Heart left ventricle (tissue), 16 donors: ENCODE data around the gene DBR1. TPM values are rescaled to one million over a fixed set of nuclear protein-coding genes. Genes with fewer than 3 reads are reported as not detected.

Experiments used
- ATAC-seq, 4 donors: fragments of 200-7000 bp; cut with Tn5 transposase; one replicate each; pipeline ENCODE4 v1.9.1; 2020 to 2022; ENCODE audit warnings: moderate library complexity in 4 of 4, mild to moderate bottlenecking in 3 of 4, moderate number of reproducible peaks in 1 of 4
- DNase-seq, 5 donors: peaks; one replicate each; pipeline ENCODE4 v3.0.0-alpha.2; 2020
- H3K27ac ChIP-seq, 12 donors: fragments of 200-600 bp; sonication (generic) in 4 of 12; one replicate each; pipeline versions ENCODE4 v1.5.0 to v1.8.0; 2016 to 2022; ENCODE audit warnings: mild to moderate bottlenecking in 2 of 12
- H3K27me3 ChIP-seq, 9 donors: fragments of 200-600 bp; sonication (generic) in 2 of 9; one replicate each; pipeline versions ENCODE4 v1.5.1 to v1.8.0; 2016 to 2022; ENCODE audit warnings: mild to moderate bottlenecking in 3 of 9
- H3K36me3 ChIP-seq, 9 donors: fragments of 200-600 bp; sonication (generic) in 2 of 9; one replicate each; pipeline versions ENCODE4 v1.5.0 to v1.8.0; 2018 to 2022; ENCODE audit warnings: mild to moderate bottlenecking in 2 of 9
- H3K4me1 ChIP-seq, 12 donors: fragments of 200-600 bp; sonication (generic) in 4 of 12; one replicate each; pipeline versions ENCODE4 v1.5.0 to v1.8.0; 2016 to 2022; ENCODE audit warnings: mild to moderate bottlenecking in 3 of 12
- H3K4me3 ChIP-seq, 12 donors: fragments of 200-600 bp; sonication (generic) in 4 of 12; one replicate each; pipeline versions ENCODE4 v1.5.0 to v1.8.0; 2017 to 2022; ENCODE audit warnings: mild to moderate bottlenecking in 9 of 12, moderate library complexity in 4 of 12
- H3K9me3 ChIP-seq, 12 donors: fragments of 200-600 bp; sonication (generic) in 4 of 12; one replicate each; pipeline versions ENCODE4 v1.5.0 to v1.8.0; 2016 to 2022; ENCODE audit warnings: mild to moderate bottlenecking in 1 of 12
- POLR2A ChIP-seq, 2 donors: fragments of 450-650 bp; IDR thresholded peaks; one replicate each; pipeline ENCODE4 v1.6.1; 2017; ENCODE audit warnings: antibody characterized with exemption in 2 of 2, mild to moderate bottlenecking in 2 of 2, moderate library complexity in 2 of 2
- WGBS, 4 donors: extraction: QIAGEN DNeasy Blood & Tissue Kit in 2 of 4; methylation state at CpG; one replicate each; pipeline versions ENCODE4 v1.1.5 to v1.1.7; 2013 to 2018; 5-methylcytosine and 5-hydroxymethylcytosine counted together
- intact Hi-C, 10 donors: fragments of 100-400 bp; cut with DNase I; formaldehyde crosslinking; loops; one replicate each; pipeline versions ENCODE4 v1.11.1 to v1.14.2; 2022
- polyA plus RNA-seq, 2 donors: library from polyadenylated mRNA; stranded (reverse); fragments of 200-250 nt; gene quantifications; one replicate each; pipeline ENCODE4 v1.2.3, GENCODE V29; 2013
- total RNA-seq, 9 donors: library from RNA; depleted of rRNA in 2 of 9; stranded (reverse); fragments of >200 nt in 2 of 9; fragmentation: NEBNext Ultra II Directional in 3 of 9; extraction: Animal tissue kit (Norgen Biotek cat#: 25700) in 3 of 9; gene quantifications; one replicate each; pipeline versions ENCODE4 v1.1.0 to v1.2.4, GENCODE V29; 2016 to 2023
- TF ChIP-seq, protein P1 (sequence below), 12 donors: fragments of 200-600 bp; sonication (generic) in 4 of 12; IDR thresholded peaks; one replicate each; pipeline versions ENCODE4 v1.5.0 to v1.8.0; 2018 to 2022; ENCODE audit warnings: antibody characterized with exemption in 12 of 12, mild to moderate bottlenecking in 5 of 12
- donor health status: ischemic (EF 13 %, LVEDD 7.1; RV severe dilation, severe dysfunction).
- donor health status: healthy with polysubstance abuse.
- donor health status: DM: no; HTN: yes; CAD: no.
- donor health status: DM: no; HTN: no; CAD: no.
- donor health status: ischemic (EF 25% LVEDD 6.9; RV normal size, moderate dysfunction).
- donor health status: ischemic (EF 25% LVEDD 5.7; RV mildly dilated, moderate dysfunction).
- donor health status: healthy.
- donor health status: DM: yes; HTN: yes; CAD: no.
- donor health status: ischemic (EF 35%, LVEDD 5.7; RV mildly dilated, moderate dysfunction).
- donor health status: nonischemic (EF 11% LVEDD 7.7; RV severe dilation, severe dysfunction).
- donor health status: DM: yes; HTN: yes; CAD: no.
- donor health status: PGD.
- donor health status: ischemic (EF 29% LVEDD 5.4; RV normal size, mild dysfunction).
- donor health status: nonischemic (EF 23%, LVEDD 6.1; RV moderate dilation, normal function).

DBR1 gene
- total and polyA plus RNA-seq, 11 donors, result 3.2 to 11.0 (median 7.9) TPM

DNA sequence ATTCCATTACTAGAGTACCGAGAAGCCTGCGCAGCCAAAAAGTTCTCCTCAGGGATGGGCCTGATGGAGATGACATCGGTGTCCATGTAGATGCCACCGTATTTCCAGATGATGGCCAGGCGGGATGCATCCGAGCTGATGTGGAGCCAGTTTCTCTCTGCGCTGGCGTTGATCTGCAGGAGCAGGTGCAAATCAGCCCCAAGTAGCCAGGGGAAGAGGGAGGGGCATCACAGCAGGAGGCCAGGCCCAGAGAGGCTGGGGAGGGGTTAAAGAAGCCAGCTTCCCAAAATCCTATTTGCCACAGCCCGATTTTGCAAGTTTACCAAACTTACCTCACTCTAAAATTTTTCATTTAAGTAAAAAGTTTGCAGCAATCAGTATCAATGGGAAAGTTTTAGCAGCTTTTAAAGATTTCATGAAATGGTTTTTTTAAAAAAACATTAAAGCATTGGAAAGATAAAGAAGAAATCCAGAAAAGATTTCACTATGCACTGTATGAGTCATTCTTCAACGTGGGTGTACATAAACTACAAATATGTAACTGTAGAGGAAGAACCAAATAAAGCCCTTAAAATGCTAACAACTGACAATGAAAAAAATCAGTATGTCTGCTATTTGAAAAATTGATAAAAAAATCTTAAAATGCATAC lies 49.9 kb downstream of the DBR1 start:
- no peak for DNase-seq
- Histone ChIP-seq H3K36me3 (no peaks in the 10 kb centered on the region), H3K9me3 (peaks cover 0 to 4% (median 0%) of the 10 kb centered on the region in 12 donors), H3K4me3 (no peak overlapping the region), H3K27ac (peak overlapping the region in 3 of 12 donors; percentile 15 to 73 (median 54)), H3K4me1 (peaks cover 0 to 27% (median 2%) of the 10 kb centered on the region in 12 donors), H3K27me3 (no peaks in the 10 kb centered on the region)
- ATAC-seq, result peak in 1 of 4 donors; percentile 59
- intact Hi-C loops, result no loop called here
- TF ChIP-seq, protein P1, sequence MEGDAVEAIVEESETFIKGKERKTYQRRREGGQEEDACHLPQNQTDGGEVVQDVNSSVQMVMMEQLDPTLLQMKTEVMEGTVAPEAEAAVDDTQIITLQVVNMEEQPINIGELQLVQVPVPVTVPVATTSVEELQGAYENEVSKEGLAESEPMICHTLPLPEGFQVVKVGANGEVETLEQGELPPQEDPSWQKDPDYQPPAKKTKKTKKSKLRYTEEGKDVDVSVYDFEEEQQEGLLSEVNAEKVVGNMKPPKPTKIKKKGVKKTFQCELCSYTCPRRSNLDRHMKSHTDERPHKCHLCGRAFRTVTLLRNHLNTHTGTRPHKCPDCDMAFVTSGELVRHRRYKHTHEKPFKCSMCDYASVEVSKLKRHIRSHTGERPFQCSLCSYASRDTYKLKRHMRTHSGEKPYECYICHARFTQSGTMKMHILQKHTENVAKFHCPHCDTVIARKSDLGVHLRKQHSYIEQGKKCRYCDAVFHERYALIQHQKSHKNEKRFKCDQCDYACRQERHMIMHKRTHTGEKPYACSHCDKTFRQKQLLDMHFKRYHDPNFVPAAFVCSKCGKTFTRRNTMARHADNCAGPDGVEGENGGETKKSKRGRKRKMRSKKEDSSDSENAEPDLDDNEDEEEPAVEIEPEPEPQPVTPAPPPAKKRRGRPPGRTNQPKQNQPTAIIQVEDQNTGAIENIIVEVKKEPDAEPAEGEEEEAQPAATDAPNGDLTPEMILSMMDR (IDR thresholded peaks at IDR 0.05), result no peak
- TF ChIP-seq POLR2A (IDR thresholded peaks at IDR 0.05), result no peak
- WGBS, 4 donors, result 67 to 82% (median 78%) methylated on average over 10 of the region's 10 CpGs

DNA sequence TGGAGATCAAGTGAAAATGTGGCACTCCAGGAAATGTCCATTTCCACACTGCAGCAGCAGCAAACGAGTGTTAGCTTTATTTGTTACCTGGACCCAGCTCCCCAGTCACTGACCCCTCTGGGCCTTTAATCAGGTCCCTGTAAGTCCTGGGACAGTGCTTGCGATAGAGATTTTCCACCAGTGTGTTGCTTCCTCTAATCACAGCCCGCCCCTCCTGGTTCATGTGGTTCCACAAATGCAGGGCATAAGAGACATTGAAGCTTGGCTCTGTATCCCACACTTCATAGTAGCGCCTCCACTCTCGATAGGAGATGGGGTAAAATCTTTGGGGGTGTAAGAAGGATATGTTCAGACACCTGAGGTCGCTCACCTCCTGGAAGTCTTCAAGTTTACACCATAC lies 50.5 kb downstream of the DBR1 start:
- H3K4me3 ChIP-seq, result no peak overlapping the region
- H3K27me3 ChIP-seq, result no peaks in the 10 kb centered on the region
- 84 to 95% (median 90%) methylated on average over 6 of the region's 6 CpGs for WGBS, 4 donors
- ATAC-seq, result no peak
- peak overlapping the region in 1 of 12 donors; percentile 73 for H3K27ac ChIP-seq
- intact Hi-C loops, result no loop called here
- H3K9me3 ChIP-seq, result peaks cover 0 to 4% (median 0%) of the 10 kb centered on the region in 12 donors
- H3K4me1 ChIP-seq, result peaks cover 0 to 31% (median 2%) of the 10 kb centered on the region in 12 donors
- DNase-seq, result no peak
- no peaks in the 10 kb centered on the region for H3K36me3 ChIP-seq
- TF ChIP-seq, protein P1 (IDR thresholded peaks at IDR 0.05), result no peak
- no peak for TF ChIP-seq POLR2A (IDR thresholded peaks at IDR 0.05)

- intact Hi-C loops, result loop anchor here in 9 of 10 donors (1.0 to 10.0 kb wide), 6 partner anchors 49 to 1305 kb away; partner anchors contain the start of genes ARMC8 (in 1 of the 9), CLDN18 (in 1 of the 9) and SLC35G2 (in 1 of the 9)
- Histone ChIP-seq H3K27me3 (no peaks in the 10 kb centered on the region), H3K27ac (no peak overlapping the region), H3K4me3 (no peak overlapping the region), H3K9me3 (peaks cover 0 to 4% (median 0%) of the 10 kb centered on the region in 12 donors), H3K4me1 (peaks cover 0 to 26% (median 4%) of the 10 kb centered on the region in 12 donors), H3K36me3 (no peaks in the 10 kb centered on the region)
- TF ChIP-seq, protein P1 (IDR thresholded peaks at IDR 0.05), result no peak
- no peak for TF ChIP-seq POLR2A (IDR thresholded peaks at IDR 0.05)
- no peak for ATAC-seq
- no peak for DNase-seq
- 53 to 66% (median 55%) methylated on average over 4 of the region's 4 CpGs for WGBS, 4 donors
Observed at GRCh38 chr3:138119423-138119766, 55.3 kb downstream of the DBR1 start.

GRCh38 chr3:138118612-138119422 lies 55.9 kb downstream of the DBR1 start:
- no peaks in the 10 kb centered on the region for H3K27me3 ChIP-seq
- H3K4me1 ChIP-seq, result peaks cover 0 to 26% (median 9%) of the 10 kb centered on the region in 12 donors
- no peak overlapping the region for H3K4me3 ChIP-seq
- no peak overlapping the region for H3K27ac ChIP-seq
- DNase-seq (peak in 4 of 5 donors; percentile 54 to 74 (median 71)), ATAC-seq (peak; percentile 40 to 69 (median 64))
- H3K36me3 ChIP-seq, result no peaks in the 10 kb centered on the region
- 32 to 36% (median 34%) methylated on average over 7 to 8 of the region's 8 CpGs for WGBS, 4 donors
- TF ChIP-seq POLR2A (IDR thresholded peaks at IDR 0.05), result no peak
- TF ChIP-seq, protein P1 (IDR thresholded peaks at IDR 0.05), result peak; percentile 69 to 86 (median 81)
- H3K9me3 ChIP-seq, result peaks cover 0 to 4% (median 0%) of the 10 kb centered on the region in 12 donors
- intact Hi-C loops, result loop anchor here in 9 of 10 donors (1.0 to 10.0 kb wide), 6 partner anchors 48 to 1304 kb away; partner anchors contain the start of genes ARMC8 (in 1 of the 9), CLDN18 (in 1 of the 9) and SLC35G2 (in 1 of the 9)
